Astrocyte (in vitro differentiated cells and primary cell): ENCODE data around the gene ZKSCAN3. TPM values are rescaled to one million over a fixed set of nuclear protein-coding genes. Genes with fewer than 3 reads are reported as not detected.

Experiments
- DNase-seq: peaks from one replicate; pipeline ENCODE4 v3.0.0-alpha.2; 2010; ENCODE audit warnings: low read depth
- FAIRE-seq: peaks from 2 replicates; lab custom pipeline; 2011; peaks lifted over from hg19 to GRCh38; lab: Jason Lieb, UNC
- H2AFZ ChIP-seq: 2 replicates; pipeline ENCODE4 v1.6.0; 2012; ENCODE audit warnings: low read depth, low read length, inconsistent platforms
- H3K27ac ChIP-seq: 2 replicates; pipeline ENCODE4 v1.5.1; 2011; ENCODE audit warnings: low read depth, low read length, inconsistent platforms
- H3K27me3 ChIP-seq: 2 replicates; pipeline ENCODE4 v1.6.0; 2011; ENCODE audit warnings: low read length, inconsistent platforms; ENCODE audit not compliant: insufficient read depth
- H3K36me3 ChIP-seq: 2 replicates; pipeline ENCODE4 v1.5.1; 2011; ENCODE audit warnings: low read length, inconsistent platforms; ENCODE audit not compliant: insufficient read depth
- H3K4me1 ChIP-seq: 2 replicates; pipeline ENCODE4 v1.5.1; 2011; ENCODE audit warnings: low read length, inconsistent platforms; ENCODE audit not compliant: insufficient read depth
- H3K4me2 ChIP-seq: 2 replicates; pipeline ENCODE4 v1.6.0; 2012; ENCODE audit warnings: low read length, inconsistent platforms
- H3K4me3 ChIP-seq: 2 replicates; pipeline ENCODE4 v1.5.1; 2011; ENCODE audit warnings: low read depth, mild to moderate bottlenecking, low read length, inconsistent platforms; ENCODE audit not compliant: insufficient read depth
- H3K79me2 ChIP-seq: 2 replicates; pipeline ENCODE4 v1.6.0; 2012; ENCODE audit warnings: mild to moderate bottlenecking, low read length, inconsistent platforms; ENCODE audit not compliant: insufficient read depth
- H3K9ac ChIP-seq: 2 replicates; pipeline ENCODE4 v1.6.0; 2012; ENCODE audit warnings: mild to moderate bottlenecking, low read length, inconsistent platforms
- H3K9me3 ChIP-seq: 2 replicates; pipeline ENCODE4 v1.5.1; 2012; ENCODE audit warnings: low read depth, mild to moderate bottlenecking, low read length, inconsistent platforms; ENCODE audit not compliant: insufficient read depth
- H4K20me1 ChIP-seq: 2 replicates; pipeline ENCODE4 v1.6.0; 2012; ENCODE audit warnings: low read length, inconsistent platforms; ENCODE audit not compliant: insufficient read depth
- H3K27ac Mint-ChIP-seq: one replicate; pipeline ENCODE4 v1.8.0; 2021; ENCODE audit warnings: mild to moderate bottlenecking, mixed read lengths; ENCODE audit not compliant: unreplicated experiment
- H3K27me3 Mint-ChIP-seq: one replicate; pipeline ENCODE4 v1.8.0; 2021; ENCODE audit warnings: low read depth, mixed read lengths; ENCODE audit not compliant: unreplicated experiment
- H3K36me3 Mint-ChIP-seq: one replicate; pipeline ENCODE4 v1.8.0; 2021; ENCODE audit warnings: low read depth, mixed read lengths; ENCODE audit not compliant: unreplicated experiment
- H3K4me1 Mint-ChIP-seq: one replicate; pipeline ENCODE4 v1.8.0; 2021; ENCODE audit warnings: low read depth, mixed read lengths; ENCODE audit not compliant: unreplicated experiment
- H3K4me3 Mint-ChIP-seq: one replicate; pipeline ENCODE4 v1.8.0; 2021; ENCODE audit warnings: mild to moderate bottlenecking, moderate library complexity, mixed read lengths; ENCODE audit not compliant: unreplicated experiment
- H3K9me3 Mint-ChIP-seq: one replicate; pipeline ENCODE4 v1.8.0; 2021; ENCODE audit warnings: mild to moderate bottlenecking, mixed read lengths; ENCODE audit not compliant: unreplicated experiment
- CTCF ChIP-seq: IDR thresholded peaks from 2 replicates; pipeline ENCODE4 v1.5.1; 2011; ENCODE audit warnings: low read depth, mild to moderate bottlenecking, inconsistent platforms, low read length, moderate library complexity; ENCODE audit not compliant: insufficient read depth
- EZH2 ChIP-seq: IDR thresholded peaks from 2 replicates; pipeline ENCODE4 v1.6.1; 2012; ENCODE audit warnings: mild to moderate bottlenecking, low read length, inconsistent platforms; ENCODE audit not compliant: insufficient read depth
- total RNA-seq: library from RNA; stranded (reverse); gene quantifications from 2 replicates; pipeline ENCODE4 v1.2.1, GENCODE V29; 2021

Gene ZKSCAN3
- total RNA-seq, 1 donor from 2014 or later: 8.0 TPM

GRCh38 chr6:28311139-28311823 lies 38.5 kb upstream of the ZKSCAN3 start:
- no peak overlapping the region for H3K4me3 ChIP-seq
- no peaks in the 10 kb centered on the region for H3K9me3 ChIP-seq
- no peak overlapping the region for H3K4me2 ChIP-seq
- DNase-seq (no peak), FAIRE-seq (no peak)
- Mint-ChIP-seq H3K27me3 (peaks cover 2% of the 10 kb centered on the region), H3K36me3 (peaks cover 9% of the 10 kb centered on the region), H3K27ac (no peak overlapping the region), H3K4me1 (no peaks in the 10 kb centered on the region), H3K9me3 (no peaks in the 10 kb centered on the region), H3K4me3 (no peak overlapping the region)
- H3K36me3 ChIP-seq: no peaks in the 10 kb centered on the region
- no peak overlapping the region for H3K9ac ChIP-seq
- H3K27me3 ChIP-seq: no peaks in the 10 kb centered on the region
- no peak for TF ChIP-seq CTCF
- no peak for TF ChIP-seq EZH2
- no peaks in the 10 kb centered on the region for H4K20me1 ChIP-seq
- H3K4me1 ChIP-seq: no peaks in the 10 kb centered on the region
- H3K79me2 ChIP-seq: no peaks in the 10 kb centered on the region
- H2AFZ ChIP-seq: no peak overlapping the region
- H3K27ac ChIP-seq: no peak overlapping the region

GRCh38 chr6:28312939-28313338 lies 36.8 kb upstream of the ZKSCAN3 start:
- no peaks in the 10 kb centered on the region for H3K9me3 Mint-ChIP-seq

More at GRCh38 chr6:28312939-28313338, 36.8 kb upstream of the ZKSCAN3 start:
- no peak overlapping the region for H3K4me3 ChIP-seq
- no peaks in the 10 kb centered on the region for H3K79me2 ChIP-seq
- no peaks in the 10 kb centered on the region for H3K27me3 ChIP-seq
- no peaks in the 10 kb centered on the region for H3K4me1 ChIP-seq
- H3K36me3 Mint-ChIP-seq: peaks cover 9% of the 10 kb centered on the region
- no peak for DNase-seq
- H3K9me3 ChIP-seq: no peaks in the 10 kb centered on the region
- FAIRE-seq: no peak
- H3K4me1 Mint-ChIP-seq: no peaks in the 10 kb centered on the region
- H3K9ac ChIP-seq: no peak overlapping the region
- H3K36me3 ChIP-seq: no peaks in the 10 kb centered on the region
- H3K27ac Mint-ChIP-seq: no peak overlapping the region
- TF ChIP-seq EZH2: no peak
- TF ChIP-seq CTCF: no peak
- H3K4me2 ChIP-seq: no peak overlapping the region
- H3K27me3 Mint-ChIP-seq: peaks cover 2% of the 10 kb centered on the region
- no peak overlapping the region for H2AFZ ChIP-seq
- H3K4me3 Mint-ChIP-seq: no peak overlapping the region
- H3K27ac ChIP-seq: no peak overlapping the region
- no peaks in the 10 kb centered on the region for H4K20me1 ChIP-seq
